Colon (tissue), 2 donors: ENCODE results near the gene TMEM218.

Experiments used
- FAIRE-seq: peaks from 2 replicates; lab custom pipeline; 2012; peaks lifted over from hg19 to GRCh38; lab: Jason Lieb, UNC
- donor health status: control.
- donor health status: control.

The TMEM218 gene

GRCh38 chr11:125055107-125055715 is 56.2 kb downstream of the TMEM218 start:
- no peak for FAIRE-seq

DNA sequence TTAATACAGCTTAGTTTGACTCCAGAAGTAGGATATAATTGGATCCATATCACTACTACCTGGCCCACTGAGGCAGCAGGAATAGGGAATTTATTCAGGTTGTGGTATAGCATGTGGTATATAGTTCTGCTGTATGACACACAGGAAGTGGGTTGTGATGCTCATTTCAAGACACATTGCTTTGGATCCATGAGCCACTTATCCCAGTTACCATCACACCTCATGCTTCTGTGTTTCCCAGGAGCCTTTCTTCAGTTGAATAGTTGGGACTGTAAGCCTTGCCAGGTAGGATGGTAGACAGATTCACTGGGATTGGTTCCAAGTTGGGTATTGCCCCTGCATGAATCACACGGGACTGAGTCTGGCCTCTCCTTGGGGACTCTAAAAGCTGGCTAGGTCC is 58.3 kb downstream of the TMEM218 start:
- FAIRE-seq: no peak

- FAIRE-seq: no peak
These were observed 59.4 kb downstream of the TMEM218 start for GRCh38 chr11:125052047-125052446.

DNA sequence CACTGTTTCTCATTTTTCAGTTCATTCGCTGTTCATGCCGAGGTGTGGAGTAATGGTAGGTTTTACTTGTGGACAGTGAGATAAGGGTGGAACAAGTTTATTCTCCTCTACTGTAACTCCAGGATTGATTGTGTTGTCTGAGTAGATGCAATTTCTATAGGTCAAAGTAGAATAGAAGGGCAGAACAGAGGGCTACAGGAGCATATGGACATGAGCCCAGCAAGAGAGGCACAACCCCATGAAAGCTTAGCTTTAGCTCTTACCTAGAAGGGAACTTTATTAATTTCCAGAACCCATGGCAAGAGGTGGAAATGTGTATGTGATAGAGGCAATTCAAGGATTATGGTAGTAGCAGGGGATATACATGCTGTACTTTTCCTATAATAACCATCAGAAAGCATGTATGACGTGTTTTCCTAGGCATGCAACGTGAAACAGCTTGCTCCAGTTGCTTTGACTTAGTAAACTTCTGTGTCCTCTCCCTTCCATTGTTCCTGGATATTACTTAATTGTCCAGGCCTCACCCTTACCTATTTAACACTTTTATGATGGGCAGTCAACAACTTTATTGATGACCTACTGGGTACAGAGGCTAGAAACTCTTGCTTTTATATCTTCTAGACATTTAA is 62.1 kb downstream of the TMEM218 start:
- FAIRE-seq: no peak
